Chondrocyte (in vitro differentiated cells): Measurements from ENCODE around the gene FAM98A. TPM values are rescaled to one million over a fixed set of nuclear protein-coding genes. Genes with fewer than 3 reads are reported as not detected.
A peak's percentile ranks its signal among the peaks of the same experiment; 100 is the strongest.

Source experiments
- DNase-seq: peaks from one replicate; pipeline ENCODE4 v3.0.0; 2021; ENCODE audit warnings: mixed read lengths, low spot score
- H3K27ac Mint-ChIP-seq: one replicate; pipeline ENCODE4 v1.8.0; 2021; ENCODE audit warnings: mild to moderate bottlenecking, moderate library complexity, mixed read lengths; ENCODE audit not compliant: unreplicated experiment
- H3K27me3 Mint-ChIP-seq: 2 replicates; pipeline ENCODE4 v1.8.0; 2021; ENCODE audit warnings: low read depth, mixed read lengths
- H3K36me3 Mint-ChIP-seq: 2 replicates; pipeline ENCODE4 v1.8.0; 2021; ENCODE audit warnings: low read depth, mixed read lengths
- H3K4me1 Mint-ChIP-seq: 2 replicates; pipeline ENCODE4 v1.8.0; 2021; ENCODE audit warnings: low read depth, mild to moderate bottlenecking, mixed read lengths
- H3K4me3 Mint-ChIP-seq: one replicate; pipeline ENCODE4 v1.8.0; 2021; ENCODE audit warnings: mild to moderate bottlenecking, moderate library complexity, mixed read lengths; ENCODE audit not compliant: unreplicated experiment
- H3K9me3 Mint-ChIP-seq: 2 replicates; pipeline ENCODE4 v1.8.0; 2021; ENCODE audit warnings: low read depth, mixed read lengths
- total RNA-seq: library from RNA; stranded (reverse); gene quantifications from 3 replicates; pipeline ENCODE4 v1.2.1, GENCODE V29; 2021
- TF ChIP-seq, protein P1 (sequence below): fragments of 200-600 bp; sonication (generic); IDR thresholded peaks from 2 replicates; pipeline ENCODE4 v1.5.0; 2021; ENCODE audit warnings: antibody characterized with exemption, mild to moderate bottlenecking, moderate library complexity

Gene FAM98A
- total RNA-seq, 1 donor from 2014 or later: 95.2 TPM

DNA sequence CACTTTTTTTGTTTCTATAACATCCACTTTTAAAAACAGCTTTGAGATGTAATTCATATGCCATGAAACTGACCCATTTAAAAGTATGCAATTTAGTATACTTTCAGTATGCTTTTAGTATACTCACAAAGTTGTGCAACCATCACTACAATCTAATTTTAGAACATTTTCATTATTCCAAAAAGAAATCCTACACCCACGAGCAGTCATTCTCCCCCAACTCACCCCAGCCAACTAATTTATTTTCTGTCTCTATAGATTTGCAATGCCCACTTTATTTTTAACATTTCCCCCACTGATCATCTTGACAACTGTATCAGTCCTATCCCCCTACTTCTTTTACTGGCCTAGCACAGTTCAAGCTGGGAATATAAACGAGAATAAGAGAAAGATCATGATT lies 39.1 kb downstream of the FAM98A start:
- Mint-ChIP-seq H3K36me3 (peaks cover 22% of the 10 kb centered on the region), H3K27me3 (no peaks in the 10 kb centered on the region), H3K4me1 (peaks cover 17% of the 10 kb centered on the region), H3K27ac (no peak overlapping the region), H3K4me3 (no peak overlapping the region), H3K9me3 (no peaks in the 10 kb centered on the region)
- TF ChIP-seq, protein P1, sequence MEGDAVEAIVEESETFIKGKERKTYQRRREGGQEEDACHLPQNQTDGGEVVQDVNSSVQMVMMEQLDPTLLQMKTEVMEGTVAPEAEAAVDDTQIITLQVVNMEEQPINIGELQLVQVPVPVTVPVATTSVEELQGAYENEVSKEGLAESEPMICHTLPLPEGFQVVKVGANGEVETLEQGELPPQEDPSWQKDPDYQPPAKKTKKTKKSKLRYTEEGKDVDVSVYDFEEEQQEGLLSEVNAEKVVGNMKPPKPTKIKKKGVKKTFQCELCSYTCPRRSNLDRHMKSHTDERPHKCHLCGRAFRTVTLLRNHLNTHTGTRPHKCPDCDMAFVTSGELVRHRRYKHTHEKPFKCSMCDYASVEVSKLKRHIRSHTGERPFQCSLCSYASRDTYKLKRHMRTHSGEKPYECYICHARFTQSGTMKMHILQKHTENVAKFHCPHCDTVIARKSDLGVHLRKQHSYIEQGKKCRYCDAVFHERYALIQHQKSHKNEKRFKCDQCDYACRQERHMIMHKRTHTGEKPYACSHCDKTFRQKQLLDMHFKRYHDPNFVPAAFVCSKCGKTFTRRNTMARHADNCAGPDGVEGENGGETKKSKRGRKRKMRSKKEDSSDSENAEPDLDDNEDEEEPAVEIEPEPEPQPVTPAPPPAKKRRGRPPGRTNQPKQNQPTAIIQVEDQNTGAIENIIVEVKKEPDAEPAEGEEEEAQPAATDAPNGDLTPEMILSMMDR: no peak
- no peak for DNase-seq

GRCh38 chr2:33559328-33559727 lies 39.8 kb downstream of the FAM98A start:
- Mint-ChIP-seq H3K9me3 (no peaks in the 10 kb centered on the region), H3K36me3 (peaks cover 25% of the 10 kb centered on the region), H3K27me3 (no peaks in the 10 kb centered on the region), H3K27ac (no peak overlapping the region), H3K4me3 (no peak overlapping the region), H3K4me1 (peaks cover 21% of the 10 kb centered on the region)
- DNase-seq: no peak
- TF ChIP-seq, protein P1: no peak

- Mint-ChIP-seq H3K9me3 (no peaks in the 10 kb centered on the region), H3K4me3 (no peak overlapping the region), H3K27me3 (no peaks in the 10 kb centered on the region), H3K4me1 (peaks cover 29% of the 10 kb centered on the region), H3K27ac (no peak overlapping the region), H3K36me3 (peaks cover 16% of the 10 kb centered on the region)
- no peak for DNase-seq
- TF ChIP-seq, protein P1: no peak
Observed at GRCh38 chr2:33555681-33556080, 43.4 kb downstream of the FAM98A start.

DNA sequence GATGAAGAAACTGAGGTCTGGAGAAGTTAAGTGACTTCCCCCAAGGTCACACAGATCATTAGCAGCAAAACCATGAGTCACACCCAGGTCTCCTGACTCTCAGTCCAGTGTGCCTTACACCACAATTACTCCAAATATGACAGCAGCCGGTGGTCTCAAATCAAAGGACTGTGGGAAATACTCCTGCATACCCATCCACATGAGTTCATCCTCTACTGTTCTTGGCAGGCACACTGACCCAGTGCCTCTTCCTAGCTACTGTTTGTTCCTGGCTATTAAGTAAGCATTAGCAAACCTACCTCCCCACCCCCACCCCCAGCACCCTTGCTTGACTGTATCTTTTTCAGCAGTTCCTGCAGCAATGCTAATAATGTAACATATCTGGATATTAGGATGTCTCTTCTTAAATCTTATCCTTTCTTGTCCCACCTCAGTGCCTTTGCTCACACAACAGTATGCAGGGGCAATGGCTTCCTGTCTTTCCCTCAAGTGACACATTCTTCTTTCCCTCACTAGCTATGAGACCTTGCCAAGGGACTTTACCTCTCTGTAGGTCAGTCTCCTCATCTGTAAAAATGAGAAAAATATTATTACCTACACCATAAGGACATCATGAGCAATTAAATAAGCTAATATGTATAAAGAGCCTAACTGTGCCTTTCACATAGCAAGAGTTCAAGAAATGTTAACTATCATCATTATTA lies 46.2 kb downstream of the FAM98A start:
- no peak overlapping the region for H3K4me3 Mint-ChIP-seq
- TF ChIP-seq, protein P1: no peak
- H3K27me3 Mint-ChIP-seq: no peaks in the 10 kb centered on the region
- H3K27ac Mint-ChIP-seq: peak overlapping the region; percentile 23
- H3K9me3 Mint-ChIP-seq: no peaks in the 10 kb centered on the region
- H3K4me1 Mint-ChIP-seq: peaks cover 22% of the 10 kb centered on the region
- peaks cover 3% of the 10 kb centered on the region for H3K36me3 Mint-ChIP-seq
- no peak for DNase-seq

GRCh38 chr2:33550206-33550605 lies 48.9 kb downstream of the FAM98A start:
- Mint-ChIP-seq H3K27ac (no peak overlapping the region), H3K27me3 (no peaks in the 10 kb centered on the region), H3K9me3 (no peaks in the 10 kb centered on the region), H3K4me3 (no peak overlapping the region), H3K4me1 (peaks cover 15% of the 10 kb centered on the region), H3K36me3 (peaks cover 7% of the 10 kb centered on the region)
- no peak for DNase-seq
- TF ChIP-seq, protein P1: no peak
